CD14-positive monocyte (primary cell): ENCODE results near the gene ZFPM1. TPM values are rescaled to one million over a fixed set of nuclear protein-coding genes. Genes with fewer than 3 reads are reported as not detected.

Source experiments
- DNase-seq, 3 donors: peaks; one replicate each; pipeline ENCODE4 v3.0.0-alpha.2; 2011 to 2022
- H2AFZ ChIP-seq: 2 replicates; pipeline ENCODE4 v1.6.0; 2012; ENCODE audit warnings: mild to moderate bottlenecking, low read depth, low read length, inconsistent platforms; ENCODE audit not compliant: insufficient read depth, poor library complexity, severe bottlenecking
- H3K27ac ChIP-seq, 2 donors: 1 replicate in 1 of 2; 2 replicates in 1 of 2; pipeline ENCODE4 v1.5.1; 2012 to 2013; ENCODE audit warnings: low read length in 2 of 2, control low read depth in 1 of 2, inconsistent platforms in 1 of 2, low read depth in 1 of 2, mild to moderate bottlenecking in 1 of 2
- H3K27me3 ChIP-seq, 2 donors: one replicate each; pipeline versions ENCODE4 v1.6.0 to v1.6.1; 2011 to 2013; ENCODE audit warnings: low read length in 2 of 2; ENCODE audit not compliant: control insufficient read depth in 2 of 2, insufficient read depth in 2 of 2
- H3K36me3 ChIP-seq, 2 donors: replicated peaks in 1 of 2; 1 replicate in 1 of 2; 2 replicates in 1 of 2; pipeline versions ENCODE4 v1.5.1 to v1.6.1; 2012 to 2013; ENCODE audit warnings: low read length in 2 of 2, control low read depth in 1 of 2, inconsistent platforms in 1 of 2, mild to moderate bottlenecking in 1 of 2; ENCODE audit not compliant: insufficient read depth in 2 of 2, control insufficient read depth in 1 of 2
- H3K4me1 ChIP-seq, 2 donors: 1 replicate in 1 of 2; 2 replicates in 1 of 2; pipeline versions ENCODE4 v1.5.1 to v1.6.1; 2012 to 2013; ENCODE audit warnings: low read length in 2 of 2, control low read depth in 1 of 2, inconsistent platforms in 1 of 2, mild to moderate bottlenecking in 1 of 2, moderate library complexity in 1 of 2; ENCODE audit not compliant: insufficient read depth in 2 of 2, control insufficient read depth in 1 of 2
- H3K4me2 ChIP-seq: replicated peaks from 2 replicates; pipeline ENCODE3; 2012; ENCODE audit warnings: low read length, moderate library complexity, mild to moderate bottlenecking; ENCODE audit not compliant: poor library complexity, severe bottlenecking; ENCODE audit errors: extremely low read depth
- H3K4me3 ChIP-seq, 3 experiments: fragments of 200-600 bp in 1 of 3; sonication (generic) in 1 of 3; replicated peaks in 1 of 3; 1 replicate in 2 of 3; 2 replicates in 1 of 3; pipeline ENCODE4 v1.5.1; 2011 to 2013; ENCODE audit warnings: low read length in 3 of 3, mild to moderate bottlenecking in 3 of 3, control low read depth in 2 of 3, low read depth in 2 of 3, inconsistent platforms in 1 of 3, moderate library complexity in 1 of 3
- H3K79me2 ChIP-seq: 2 replicates; pipeline ENCODE4 v1.6.0; 2012; ENCODE audit warnings: mild to moderate bottlenecking, control low read depth, inconsistent platforms, low read length, moderate library complexity; ENCODE audit not compliant: insufficient read depth
- H3K9ac ChIP-seq: 2 replicates; pipeline ENCODE4 v1.6.0; 2017; ENCODE audit warnings: low read length, mild to moderate bottlenecking; ENCODE audit not compliant: insufficient read depth, poor library complexity, severe bottlenecking
- H3K9me3 ChIP-seq, 2 donors: replicated peaks in 1 of 2; 1 replicate in 1 of 2; 2 replicates in 1 of 2; pipeline versions ENCODE4 v1.5.1 to v1.6.1; 2012 to 2013; ENCODE audit warnings: low read length in 2 of 2, control low read depth in 1 of 2; ENCODE audit not compliant: control insufficient read depth in 1 of 2, insufficient read depth in 1 of 2
- H4K20me1 ChIP-seq: 2 replicates; pipeline ENCODE4 v1.6.0; 2012; ENCODE audit warnings: mild to moderate bottlenecking, low read length, control low read depth, moderate library complexity; ENCODE audit not compliant: insufficient read depth
- H3K27ac Mint-ChIP-seq, 7 donors: one replicate each; pipeline ENCODE4 v1.8.0; 2020; ENCODE audit warnings: mild to moderate bottlenecking in 7 of 7, mixed read lengths in 7 of 7, moderate library complexity in 6 of 7, inconsistent platforms in 2 of 7
- H3K27me3 Mint-ChIP-seq, 3 donors: one replicate each; pipeline ENCODE4 v1.8.0; 2021 to 2022; ENCODE audit warnings: low read depth in 3 of 3, mild to moderate bottlenecking in 3 of 3, mixed read lengths in 3 of 3, moderate library complexity in 3 of 3, inconsistent platforms in 1 of 3
- H3K36me3 Mint-ChIP-seq, 2 donors: one replicate each; pipeline ENCODE4 v1.8.0; 2020; ENCODE audit warnings: mixed read lengths in 2 of 2, inconsistent platforms in 1 of 2, mild to moderate bottlenecking in 1 of 2
- H3K4me1 Mint-ChIP-seq: one replicate; pipeline ENCODE4 v1.8.0; 2020; ENCODE audit warnings: mild to moderate bottlenecking, mixed read lengths
- H3K4me3 Mint-ChIP-seq, 2 donors: one replicate each; pipeline ENCODE4 v1.8.0; 2020; ENCODE audit warnings: mild to moderate bottlenecking in 2 of 2, mixed read lengths in 2 of 2, moderate library complexity in 1 of 2
- H3K9me3 Mint-ChIP-seq, 7 donors: one replicate each; pipeline ENCODE4 v1.8.0; 2020 to 2022; ENCODE audit warnings: mixed read lengths in 7 of 7, mild to moderate bottlenecking in 6 of 7, moderate library complexity in 6 of 7, inconsistent platforms in 2 of 7
- CTCF ChIP-seq: fragments of 200-600 bp; IDR thresholded peaks from one replicate; pipeline ENCODE4 v1.8.0; 2022; ENCODE audit warnings: antibody characterized with exemption, mild to moderate bottlenecking
- WGBS: methylation state at CpG from one replicate; pipeline ENCODE4 v1.1.5; 2013; ENCODE audit warnings: missing lambda C conversion rate; ENCODE audit not compliant: insufficient coverage; 5-methylcytosine and 5-hydroxymethylcytosine counted together
- intact Hi-C, 2 donors: fragments of 100-400 bp; cut with micrococcal nuclease; formaldehyde crosslinking; loops; one replicate each; pipeline versions ENCODE4 v1.15.0 to v1.15.1; 2023
- polyA plus RNA-seq, 3 donors: library from polyadenylated mRNA; depleted of rRNA in 1 of 3; unstranded in 2 of 3; stranded (reverse) in 1 of 3; fragments of 300-500 nt in 2 of 3; fragments of >200 nt in 1 of 3; fragmentation: Illumina TruSeq in 2 of 3; gene quantifications; 1 replicate in 2 of 3; 2 replicates in 1 of 3; pipeline ENCODE4 v1.2.3, GENCODE V29; 2012 to 2021

Gene ZFPM1
- polyA plus RNA-seq, 3 donors, result 0.04 to 0.19 (median 0.12) TPM

- H3K27me3 ChIP-seq, result no peaks in the 10 kb centered on the region
- H3K27ac Mint-ChIP-seq, result peak overlapping the region in 4 of 7 donors; percentile 26 to 83 (median 39)
- H3K4me1 ChIP-seq, result peaks cover 18 to 23% of the 10 kb centered on the region in 2 donors
- no peaks in the 10 kb centered on the region for H4K20me1 ChIP-seq
- H3K4me3 Mint-ChIP-seq, result no peak overlapping the region
- no peak overlapping the region for H3K9ac ChIP-seq
- no peaks in the 10 kb centered on the region for H3K79me2 ChIP-seq
- no peaks in the 10 kb centered on the region for H3K36me3 ChIP-seq
- H3K9me3 Mint-ChIP-seq, result peaks cover 0 to 3% (median 0%) of the 10 kb centered on the region in 7 donors
- no peak overlapping the region for H3K27ac ChIP-seq
- H3K27me3 Mint-ChIP-seq, result peaks cover 3 to 5% (median 5%) of the 10 kb centered on the region in 3 donors
- intact Hi-C loops, result no loop called here
- no peak for TF ChIP-seq CTCF
- no peak overlapping the region for H2AFZ ChIP-seq
- H3K4me1 Mint-ChIP-seq, result peaks cover 25% of the 10 kb centered on the region
- H3K9me3 ChIP-seq, result no peaks in the 10 kb centered on the region
- H3K36me3 Mint-ChIP-seq, result peaks cover 0 to 3% of the 10 kb centered on the region in 2 donors
- H3K4me3 ChIP-seq, result no peak overlapping the region
- no peak for DNase-seq
- no peak overlapping the region for H3K4me2 ChIP-seq
- WGBS, result 86% methylated on average over 32 of the region's 39 CpGs
Measured at GRCh38 chr16:88406096-88407041, 46.7 kb upstream of the ZFPM1 start.

GRCh38 chr16:88407042-88407420, 46.0 kb upstream of the ZFPM1 start:
- no peak overlapping the region for H3K4me3 Mint-ChIP-seq
- no peak overlapping the region for H3K27ac ChIP-seq
- H3K4me3 ChIP-seq, result no peak overlapping the region
- peaks cover 25% of the 10 kb centered on the region for H3K4me1 Mint-ChIP-seq
- no peaks in the 10 kb centered on the region for H3K79me2 ChIP-seq
- H3K9me3 Mint-ChIP-seq, result peaks cover 0 to 3% (median 0%) of the 10 kb centered on the region in 7 donors
- H3K27me3 ChIP-seq, result no peaks in the 10 kb centered on the region
- no peaks in the 10 kb centered on the region for H3K36me3 ChIP-seq
- no peaks in the 10 kb centered on the region for H4K20me1 ChIP-seq
- peak overlapping the region in 3 of 7 donors; percentile 26 to 46 (median 32) for H3K27ac Mint-ChIP-seq
- peaks cover 18 to 23% of the 10 kb centered on the region in 2 donors for H3K4me1 ChIP-seq
- no peak overlapping the region for H3K9ac ChIP-seq
- H2AFZ ChIP-seq, result no peak overlapping the region
- 97% methylated on average over 20 of the region's 20 CpGs for WGBS
- H3K36me3 Mint-ChIP-seq, result peaks cover 0 to 3% of the 10 kb centered on the region in 2 donors
- no peak for DNase-seq
- no peaks in the 10 kb centered on the region for H3K9me3 ChIP-seq
- intact Hi-C loops, result no loop called here
- H3K4me2 ChIP-seq, result no peak overlapping the region
- H3K27me3 Mint-ChIP-seq, result peaks cover 2 to 5% (median 3%) of the 10 kb centered on the region in 3 donors
- TF ChIP-seq CTCF, result no peak
